Measurements from ENCODE around the gene ARHGEF28.

Gene ARHGEF28

GRCh38 chr5:73607228-73607627 lies 18.8 kb upstream of the ARHGEF28 start:
- CTCF ChIA-PET, result interaction anchor here (1.4 to 1.9 kb wide), 3 partner anchors 9 to 186 kb away, joined by 3 to 10 read pairs (median 4); no protein-coding TSS in a partner anchor
- no peak for DNase-seq (ENCODE audit: extremely low spot score)
- no peak for TF ChIP-seq CTCF (IDR thresholded peaks at IDR 0.05; ENCODE audit: control extremely low read depth, extremely low read depth, low read depth, missing control alignments)
- POLR2A ChIA-PET, result no interaction called here

- ChIA-PET POLR2A (no interaction called here), CTCF (interaction anchor here (1.3 kb wide), 1 partner anchor 22 kb away, joined by 5 read pairs; no protein-coding TSS in a partner anchor)
- TF ChIP-seq CTCF (IDR thresholded peaks at IDR 0.05; ENCODE audit: control extremely low read depth, extremely low read depth, low read depth, missing control alignments), result no peak
- DNase-seq (ENCODE audit: extremely low spot score), result no peak
These were observed 13.2 kb upstream of the ARHGEF28 start for GRCh38 chr5:73612799-73613198.

- ChIA-PET POLR2A (no interaction called here), CTCF (interaction anchor here (0.6 to 1.5 kb wide), 4 partner anchors 10 to 177 kb away, joined by 3 to 4 read pairs (median 3); no protein-coding TSS in a partner anchor)
- no peak for TF ChIP-seq CTCF (IDR thresholded peaks at IDR 0.05; ENCODE audit: control extremely low read depth, extremely low read depth, low read depth, missing control alignments)
- no peak for DNase-seq (ENCODE audit: extremely low spot score)
These were observed 10.9 kb upstream of the ARHGEF28 start for GRCh38 chr5:73615085-73615484.

- TF ChIP-seq CTCF (IDR thresholded peaks at IDR 0.05; ENCODE audit: control extremely low read depth, extremely low read depth, low read depth, missing control alignments), result no peak
- POLR2A ChIA-PET, result no interaction called here
- CTCF ChIA-PET, result interaction anchor here (4.1 kb wide), 1 partner anchor 25 kb away, joined by 14 read pairs; no protein-coding TSS in a partner anchor
- no peak for DNase-seq (ENCODE audit: extremely low spot score)
These were observed 10.0 kb upstream of the ARHGEF28 start for GRCh38 chr5:73615947-73616346.

- DNase-seq (ENCODE audit: extremely low spot score), result peak; percentile 21
- ChIA-PET POLR2A (no interaction called here), CTCF (interaction anchor here (1.1 to 4.1 kb wide), 2 partner anchors 21 to 27 kb away, joined by 3 to 14 read pairs; no protein-coding TSS in a partner anchor)
- TF ChIP-seq CTCF (IDR thresholded peaks at IDR 0.05; ENCODE audit: control extremely low read depth, extremely low read depth, low read depth, missing control alignments), result no peak
These were observed 8.3 kb upstream of the ARHGEF28 start for GRCh38 chr5:73617510-73618279.

- DNase-seq (ENCODE audit: extremely low spot score), result no peak
- CTCF ChIA-PET, result interaction anchor here (4.1 kb wide), 1 partner anchor 29 kb away, joined by 14 read pairs; no protein-coding TSS in a partner anchor
- POLR2A ChIA-PET, result no interaction called here
- no peak for TF ChIP-seq CTCF (IDR thresholded peaks at IDR 0.05; ENCODE audit: control extremely low read depth, extremely low read depth, low read depth, missing control alignments)
These were observed 6.2 kb upstream of the ARHGEF28 start for GRCh38 chr5:73619606-73620333.
